Measurements from ENCODE around the gene TOP3B. TPM values are rescaled to one million over a fixed set of nuclear protein-coding genes. Genes with fewer than 3 reads are reported as not detected.

TOP3B gene
- total and polyA plus RNA-seq, 2 donors (not counting 1 experiment from before 2014, with no cell fraction given) = 7.4 to 16.5 TPM

- H3K9me3 ChIP-seq (ENCODE audit: control insufficient read depth, insufficient read depth, low read depth, low read length) = no peaks in the 10 kb centered on the region
- peaks cover 9% of the 10 kb centered on the region for H3K79me2 ChIP-seq (ENCODE audit: control insufficient read depth, insufficient read depth, low read length)
- H3K27ac ChIP-seq (ENCODE audit: insufficient read depth, low read length) = peak overlapping the region; percentile 99
- no peak for TF ChIP-seq EZH2 (IDR thresholded peaks at IDR 0.05; ENCODE audit: low read length, missing control alignments)
- no peak for TF ChIP-seq CTCF (conservative IDR thresholded peaks at IDR 0.05 in 1 of 2, IDR thresholded peaks at IDR 0.05 in 1 of 2; ENCODE audit: low read depth in 1 of 2, low read length in 2 of 2)
- H2AFZ ChIP-seq (ENCODE audit: low read length) = peak overlapping the region; percentile 60
- H3K36me3 ChIP-seq (ENCODE audit: control insufficient read depth, insufficient read depth, low read length) = peaks cover 16% of the 10 kb centered on the region
- peaks cover 33% of the 10 kb centered on the region for H3K4me1 ChIP-seq (ENCODE audit: control insufficient read depth, extremely low read depth, insufficient read depth, low read length)
- peak in 1 of 2 donors; percentile 91 for DNase-seq (ENCODE audit: low read depth in 2 of 2)
- H3K4me2 ChIP-seq (ENCODE audit: extremely low read depth, insufficient read depth, low read length) = peak overlapping the region; percentile 82
- H3K9ac ChIP-seq (ENCODE audit: insufficient read depth, low read length) = peak overlapping the region; percentile 86
- no peaks in the 10 kb centered on the region for H3K27me3 ChIP-seq (ENCODE audit: control insufficient read depth, insufficient read depth, low read length)
- peak overlapping the region in 3 of 4 experiments; percentile 62 to 79 (median 65) for H3K4me3 ChIP-seq (replicated peaks in 1 of 4; ENCODE audit: control extremely low read depth in 1 of 4, insufficient read depth in 1 of 4, low read depth in 3 of 4, low read length in 4 of 4)
- H4K20me1 ChIP-seq (ENCODE audit: control insufficient read depth, extremely low read depth, insufficient read depth, low read length) = no peaks in the 10 kb centered on the region
These were observed 44.8 kb downstream of the TOP3B start for GRCh38 chr22:21937821-21938070.

- TF ChIP-seq CTCF (conservative IDR thresholded peaks at IDR 0.05 in 1 of 2, IDR thresholded peaks at IDR 0.05 in 1 of 2; ENCODE audit: low read depth in 1 of 2, low read length in 2 of 2) = no peak
- no peak for TF ChIP-seq EZH2 (IDR thresholded peaks at IDR 0.05; ENCODE audit: low read length, missing control alignments)
- H4K20me1 ChIP-seq (ENCODE audit: control insufficient read depth, extremely low read depth, insufficient read depth, low read length) = no peaks in the 10 kb centered on the region
- H3K9ac ChIP-seq (ENCODE audit: insufficient read depth, low read length) = peak overlapping the region; percentile 86
- no peak for DNase-seq (ENCODE audit: low read depth in 2 of 2)
- H3K9me3 ChIP-seq (ENCODE audit: control insufficient read depth, insufficient read depth, low read depth, low read length) = no peaks in the 10 kb centered on the region
- peak overlapping the region in 1 of 4 experiments; percentile 65 for H3K4me3 ChIP-seq (replicated peaks in 1 of 4; ENCODE audit: control extremely low read depth in 1 of 4, insufficient read depth in 1 of 4, low read depth in 3 of 4, low read length in 4 of 4)
- H2AFZ ChIP-seq (ENCODE audit: low read length) = peak overlapping the region; percentile 27
- H3K27ac ChIP-seq (ENCODE audit: insufficient read depth, low read length) = peak overlapping the region; percentile 99
- H3K36me3 ChIP-seq (ENCODE audit: control insufficient read depth, insufficient read depth, low read length) = peaks cover 17% of the 10 kb centered on the region
- H3K4me2 ChIP-seq (ENCODE audit: extremely low read depth, insufficient read depth, low read length) = peak overlapping the region; percentile 82
- peaks cover 9% of the 10 kb centered on the region for H3K79me2 ChIP-seq (ENCODE audit: control insufficient read depth, insufficient read depth, low read length)
- peaks cover 30% of the 10 kb centered on the region for H3K4me1 ChIP-seq (ENCODE audit: control insufficient read depth, extremely low read depth, insufficient read depth, low read length)
- no peaks in the 10 kb centered on the region for H3K27me3 ChIP-seq (ENCODE audit: control insufficient read depth, insufficient read depth, low read length)
These were observed 45.4 kb downstream of the TOP3B start for GRCh38 chr22:21937041-21937820.

GRCh38 chr22:21936151-21936775, 46.3 kb downstream of the TOP3B start:
- H3K79me2 ChIP-seq (ENCODE audit: control insufficient read depth, insufficient read depth, low read length) = peaks cover 9% of the 10 kb centered on the region
- H3K9ac ChIP-seq (ENCODE audit: insufficient read depth, low read length) = no peak overlapping the region
- H3K27ac ChIP-seq (ENCODE audit: insufficient read depth, low read length) = peak overlapping the region; percentile 99
- no peaks in the 10 kb centered on the region for H3K27me3 ChIP-seq (ENCODE audit: control insufficient read depth, insufficient read depth, low read length)
- H4K20me1 ChIP-seq (ENCODE audit: control insufficient read depth, extremely low read depth, insufficient read depth, low read length) = no peaks in the 10 kb centered on the region
- TF ChIP-seq CTCF (conservative IDR thresholded peaks at IDR 0.05 in 1 of 2, IDR thresholded peaks at IDR 0.05 in 1 of 2; ENCODE audit: low read depth in 1 of 2, low read length in 2 of 2) = no peak
- no peak for TF ChIP-seq EZH2 (IDR thresholded peaks at IDR 0.05; ENCODE audit: low read length, missing control alignments)
- no peak overlapping the region for H3K4me2 ChIP-seq (ENCODE audit: extremely low read depth, insufficient read depth, low read length)
- H3K4me1 ChIP-seq (ENCODE audit: control insufficient read depth, extremely low read depth, insufficient read depth, low read length) = peaks cover 23% of the 10 kb centered on the region
- no peak overlapping the region for H2AFZ ChIP-seq (ENCODE audit: low read length)
- H3K4me3 ChIP-seq (replicated peaks in 1 of 4; ENCODE audit: control extremely low read depth in 1 of 4, insufficient read depth in 1 of 4, low read depth in 3 of 4, low read length in 4 of 4) = no peak overlapping the region
- H3K36me3 ChIP-seq (ENCODE audit: control insufficient read depth, insufficient read depth, low read length) = peaks cover 17% of the 10 kb centered on the region
- DNase-seq (ENCODE audit: low read depth in 2 of 2) = peak in 1 of 2 donors; percentile 14
- H3K9me3 ChIP-seq (ENCODE audit: control insufficient read depth, insufficient read depth, low read depth, low read length) = no peaks in the 10 kb centered on the region

Data from fibroblast of lung (primary cell).